OCI-M2 (cell line): ENCODE measurements around the gene NF2.

Experiments
- DNase-seq: peaks from one replicate; lab custom pipeline; 2025; ENCODE audit not compliant: unreplicated experiment; lab: John Stamatoyannopoulos, UW

Gene NF2

GRCh38 chr22:29718949-29719898, 115.8 kb downstream of the NF2 start:
- no peak for DNase-seq

GRCh38 chr22:29719899-29720645, 116.6 kb downstream of the NF2 start, which contains the start of gene CABP7:
Gene CABP7 (plus strand): TSS chr22:29720003. CDS start chr22:29720425, 422 bp downstream.
- DNase-seq, result no peak

GRCh38 chr22:29720811-29721323, 117.4 kb downstream of the NF2 start:
- no peak for DNase-seq

- no peak for DNase-seq
Observed at GRCh38 chr22:29722151-29722550, 118.7 kb downstream of the NF2 start.

GRCh38 chr22:29722587-29722986, 119.2 kb downstream of the NF2 start:
- no peak for DNase-seq

GRCh38 chr22:29723766-29724165, 120.3 kb downstream of the NF2 start:
- no peak for DNase-seq

- no peak for DNase-seq
Observed at GRCh38 chr22:29724843-29725242, 121.4 kb downstream of the NF2 start.

- DNase-seq, result no peak
Observed at GRCh38 chr22:29726106-29726505, 122.7 kb downstream of the NF2 start.

- no peak for DNase-seq
Observed at GRCh38 chr22:29726512-29727130, 123.2 kb downstream of the NF2 start.

GRCh38 chr22:29727131-29727523, 123.7 kb downstream of the NF2 start:
- no peak for DNase-seq

GRCh38 chr22:29729161-29729560, 125.7 kb downstream of the NF2 start:
- DNase-seq, result no peak

- no peak for DNase-seq
Observed at GRCh38 chr22:29731058-29731850, 127.8 kb downstream of the NF2 start.

- DNase-seq, result no peak
Observed at GRCh38 chr22:29732883-29733282, 129.4 kb downstream of the NF2 start.

- DNase-seq, result no peak
Observed at GRCh38 chr22:29733362-29734201, 130.1 kb downstream of the NF2 start.

GRCh38 chr22:29734406-29734805, 131.0 kb downstream of the NF2 start:
- DNase-seq, result no peak

- DNase-seq, result no peak
Observed at GRCh38 chr22:29734838-29735237, 131.4 kb downstream of the NF2 start.

GRCh38 chr22:29735416-29735815, 132.0 kb downstream of the NF2 start:
- no peak for DNase-seq

GRCh38 chr22:29737251-29738117, 134.1 kb downstream of the NF2 start:
- DNase-seq, result no peak
